H1 (cell line): ENCODE measurements around the gene TOR1AIP1. TPM values are rescaled to one million over a fixed set of nuclear protein-coding genes. Genes with fewer than 3 reads are reported as not detected.

Experiments used
- CEBPB ChIP-seq: IDR thresholded peaks from 2 replicates; pipeline ENCODE4 v1.6.1; 2012; ENCODE audit warnings: low read depth, low read length
- CHD1 ChIP-seq: IDR thresholded peaks from 2 replicates; pipeline ENCODE4 v1.6.1; 2012; ENCODE audit warnings: low read depth, low read length, improper control_type of control experiment
- CTCF ChIP-seq, 3 experiments: IDR thresholded peaks; 1 replicate in 2 of 3; 2 replicates in 1 of 3; pipeline versions ENCODE4 v1.5.1 to v1.6.1; 2011; ENCODE audit warnings: low read length in 3 of 3, mild to moderate bottlenecking in 3 of 3, inconsistent platforms in 2 of 3, low read depth in 1 of 3, moderate library complexity in 1 of 3; ENCODE audit not compliant: insufficient read depth in 1 of 3; ENCODE audit errors: control extremely low read depth in 1 of 3
- EZH2 ChIP-seq: fragments of 200-600 bp; sonication (generic); IDR thresholded peaks from 2 replicates; pipeline ENCODE4 v1.7.1; 2012; ENCODE audit warnings: low read depth, mild to moderate bottlenecking, moderate library complexity, low read length, inconsistent platforms; ENCODE audit not compliant: severe bottlenecking
- POLR2AphosphoS5 ChIP-seq: IDR thresholded peaks from 2 replicates; pipeline ENCODE4 v1.6.1; 2011; ENCODE audit warnings: low read depth, low read length
- SIN3A ChIP-seq, 2 experiments: IDR thresholded peaks in 1 of 2; conservative IDR thresholded peaks in 1 of 2; 2 replicates each; pipeline ENCODE4 v1.6.1; 2011 to 2012; ENCODE audit warnings: low read length in 2 of 2, improper control_type of control experiment in 1 of 2, low read depth in 1 of 2, mild to moderate bottlenecking in 1 of 2
- TBP ChIP-seq: IDR thresholded peaks from 2 replicates; pipeline ENCODE4 v1.6.1; 2011; ENCODE audit warnings: low read depth, low read length, improper control_type of control experiment
- polyA plus RNA-seq, 7 experiments: library from polyadenylated mRNA; depleted of rRNA in 3 of 7; stranded (reverse) in 5 of 7; unstranded in 2 of 7; fragments of >200 nt in 5 of 7; fragments of 200-250 nt in 2 of 7; gene quantifications; 1 replicate in 5 of 7; 2 replicates in 1 of 7; 4 replicates in 1 of 7; pipeline versions ENCODE4 v1.2.1 to v1.2.3, GENCODE V29; 2011 to 2013; ENCODE audit warnings: missing spikeins in 2 of 7, mixed read lengths in 2 of 7
- total RNA-seq: library from RNA; stranded (reverse); fragmentation: NEBNext Ultra II Directional; extraction: Animal tissue kit (Norgen Biotek cat#: 25700); gene quantifications from 2 replicates; pipeline ENCODE4 v1.2.1, GENCODE V29; 2021

Gene TOR1AIP1
- total and polyA plus RNA-seq, 2 of the 8 experiments (the other 6 are each of a cell fraction or from before 2014, with no cell fraction given): 5.7 to 22.8 TPM

- TF ChIP-seq CTCF (IDR thresholded peaks at IDR 0.05; ENCODE audit: control extremely low read depth in 1 of 3, insufficient read depth in 1 of 3, low read depth in 1 of 3, low read length in 3 of 3) (no peak), CEBPB (no peak), TBP (no peak), EZH2 (no peak), SIN3A (conservative IDR thresholded peaks at IDR 0.05 in 1 of 2, IDR thresholded peaks at IDR 0.05 in 1 of 2; ENCODE audit: low read depth in 1 of 2, low read length in 2 of 2) (no peak), POLR2AphosphoS5 (no peak), CHD1 (no peak)
Observed at GRCh38 chr1:179873438-179873851, 8.6 kb upstream of the TOR1AIP1 start (continued).
